Ishikawa (cell line): ENCODE results near the gene PARP8.

ENCODE experiments used
- CEBPB ChIP-seq: IDR thresholded peaks from 2 replicates; pipeline ENCODE4 v1.6.1; 2012
- CREB1 ChIP-seq: IDR thresholded peaks from 2 replicates; pipeline ENCODE4 v1.6.1; 2012; ENCODE audit warnings: low read depth
- EGR1 ChIP-seq: IDR thresholded peaks from 2 replicates; pipeline ENCODE4 v1.6.1; 2012
- EP300 ChIP-seq: IDR thresholded peaks from 2 replicates; pipeline ENCODE4 v1.6.1; 2012; ENCODE audit warnings: borderline replicate concordance
- FOXM1 ChIP-seq: IDR thresholded peaks from 2 replicates; pipeline ENCODE4 v1.6.1; 2012; ENCODE audit warnings: low read depth, borderline replicate concordance
- MAX ChIP-seq: IDR thresholded peaks from 2 replicates; pipeline ENCODE4 v1.6.1; 2012
- NFIC ChIP-seq: IDR thresholded peaks from 2 replicates; pipeline ENCODE4 v1.6.1; 2012
- RAD21 ChIP-seq: IDR thresholded peaks from 2 replicates; pipeline ENCODE4 v1.6.1; 2012; ENCODE audit warnings: low read depth
- TAF1 ChIP-seq: IDR thresholded peaks from 2 replicates; pipeline ENCODE4 v1.6.1; 2012; ENCODE audit warnings: low read depth, mild to moderate bottlenecking
- TCF12 ChIP-seq: IDR thresholded peaks from 2 replicates; pipeline ENCODE4 v1.6.1; 2012; ENCODE audit warnings: low read depth
- TEAD4 ChIP-seq: IDR thresholded peaks from 2 replicates; pipeline ENCODE4 v1.6.1; 2012
- YY1 ChIP-seq: IDR thresholded peaks from 2 replicates; pipeline ENCODE4 v1.6.1; 2012; ENCODE audit warnings: low read depth
- ZBTB7A ChIP-seq: IDR thresholded peaks from 2 replicates; pipeline ENCODE4 v1.6.1; 2012; ENCODE audit warnings: low read depth
- TF ChIP-seq, protein P1 (sequence below): IDR thresholded peaks from 2 replicates; pipeline ENCODE4 v1.6.1; 2012; ENCODE audit warnings: low read depth, mild to moderate bottlenecking
- TF ChIP-seq, protein P2 (sequence below): IDR thresholded peaks from 2 replicates; pipeline ENCODE4 v1.6.1; 2012

PARP8 gene

GRCh38 chr5:50716134-50716533, 49.7 kb downstream of the PARP8 start:
- TF ChIP-seq CREB1, result no peak

GRCh38 chr5:50717651-50718050, 51.2 kb downstream of the PARP8 start:
- TF ChIP-seq, protein P1, sequence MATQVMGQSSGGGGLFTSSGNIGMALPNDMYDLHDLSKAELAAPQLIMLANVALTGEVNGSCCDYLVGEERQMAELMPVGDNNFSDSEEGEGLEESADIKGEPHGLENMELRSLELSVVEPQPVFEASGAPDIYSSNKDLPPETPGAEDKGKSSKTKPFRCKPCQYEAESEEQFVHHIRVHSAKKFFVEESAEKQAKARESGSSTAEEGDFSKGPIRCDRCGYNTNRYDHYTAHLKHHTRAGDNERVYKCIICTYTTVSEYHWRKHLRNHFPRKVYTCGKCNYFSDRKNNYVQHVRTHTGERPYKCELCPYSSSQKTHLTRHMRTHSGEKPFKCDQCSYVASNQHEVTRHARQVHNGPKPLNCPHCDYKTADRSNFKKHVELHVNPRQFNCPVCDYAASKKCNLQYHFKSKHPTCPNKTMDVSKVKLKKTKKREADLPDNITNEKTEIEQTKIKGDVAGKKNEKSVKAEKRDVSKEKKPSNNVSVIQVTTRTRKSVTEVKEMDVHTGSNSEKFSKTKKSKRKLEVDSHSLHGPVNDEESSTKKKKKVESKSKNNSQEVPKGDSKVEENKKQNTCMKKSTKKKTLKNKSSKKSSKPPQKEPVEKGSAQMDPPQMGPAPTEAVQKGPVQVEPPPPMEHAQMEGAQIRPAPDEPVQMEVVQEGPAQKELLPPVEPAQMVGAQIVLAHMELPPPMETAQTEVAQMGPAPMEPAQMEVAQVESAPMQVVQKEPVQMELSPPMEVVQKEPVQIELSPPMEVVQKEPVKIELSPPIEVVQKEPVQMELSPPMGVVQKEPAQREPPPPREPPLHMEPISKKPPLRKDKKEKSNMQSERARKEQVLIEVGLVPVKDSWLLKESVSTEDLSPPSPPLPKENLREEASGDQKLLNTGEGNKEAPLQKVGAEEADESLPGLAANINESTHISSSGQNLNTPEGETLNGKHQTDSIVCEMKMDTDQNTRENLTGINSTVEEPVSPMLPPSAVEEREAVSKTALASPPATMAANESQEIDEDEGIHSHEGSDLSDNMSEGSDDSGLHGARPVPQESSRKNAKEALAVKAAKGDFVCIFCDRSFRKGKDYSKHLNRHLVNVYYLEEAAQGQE, result no peak

DNA sequence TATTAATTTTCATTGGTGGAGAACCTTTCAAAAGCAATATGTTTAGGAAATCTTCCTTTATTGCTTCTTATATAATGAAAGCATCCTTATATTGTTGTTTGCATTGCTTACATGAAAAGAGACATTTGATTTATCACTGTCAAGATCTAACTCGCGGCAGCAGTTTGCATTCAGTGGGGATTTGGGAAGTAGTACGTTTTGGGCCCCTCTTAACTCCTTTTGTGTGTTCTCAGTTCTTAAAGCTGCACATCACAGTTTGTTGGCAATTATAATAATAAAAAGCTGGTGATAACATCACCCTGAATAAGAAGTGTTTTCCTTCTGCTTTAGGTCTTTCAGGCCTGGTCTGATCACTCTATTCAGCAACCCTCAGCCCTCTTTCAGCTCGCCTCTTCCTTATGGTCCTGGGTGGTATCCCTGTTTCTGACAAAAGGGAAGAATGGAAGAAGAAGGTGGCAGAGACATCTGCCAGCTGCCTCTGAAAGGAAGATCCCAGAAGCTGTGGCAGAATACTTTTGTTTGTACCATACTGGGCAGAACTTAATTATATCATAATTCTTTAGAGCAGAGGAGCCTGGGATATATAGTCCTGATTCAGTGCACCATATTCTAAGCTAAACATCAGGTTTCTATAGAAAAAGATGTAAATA, 53.7 kb downstream of the PARP8 start:
- TF ChIP-seq EP300 (no peak), TAF1 (no peak), CEBPB (no peak), NFIC (no peak), TCF12 (no peak), CREB1 (no peak), ZBTB7A (no peak), EGR1 (no peak), MAX (no peak), RAD21 (no peak), TEAD4 (no peak), YY1 (no peak), FOXM1 (no peak)
- TF ChIP-seq, protein P1, result no peak
- TF ChIP-seq, protein P2, sequence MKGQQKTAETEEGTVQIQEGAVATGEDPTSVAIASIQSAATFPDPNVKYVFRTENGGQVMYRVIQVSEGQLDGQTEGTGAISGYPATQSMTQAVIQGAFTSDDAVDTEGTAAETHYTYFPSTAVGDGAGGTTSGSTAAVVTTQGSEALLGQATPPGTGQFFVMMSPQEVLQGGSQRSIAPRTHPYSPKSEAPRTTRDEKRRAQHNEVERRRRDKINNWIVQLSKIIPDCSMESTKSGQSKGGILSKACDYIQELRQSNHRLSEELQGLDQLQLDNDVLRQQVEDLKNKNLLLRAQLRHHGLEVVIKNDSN, result no peak

DNA sequence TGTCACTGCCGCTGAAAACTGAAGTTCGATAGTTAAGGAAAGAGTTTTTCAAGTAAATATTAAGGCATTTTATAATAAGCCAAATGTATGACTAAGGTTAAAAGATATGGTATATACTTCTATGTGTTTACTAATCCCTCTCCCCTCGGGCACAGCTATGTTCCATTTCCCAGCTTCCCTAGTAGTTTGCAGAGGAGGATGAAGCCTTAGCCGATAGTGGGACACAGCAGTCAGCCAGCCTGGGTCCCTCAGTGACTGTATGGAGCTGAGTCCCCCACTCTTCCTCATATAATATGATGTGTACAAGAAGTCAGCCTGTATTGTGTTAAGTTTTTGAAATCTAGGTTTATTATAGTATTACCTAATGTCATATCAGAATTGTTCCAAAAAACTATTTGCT, 55.8 kb downstream of the PARP8 start:
- no peak for TF ChIP-seq EGR1
- no peak for TF ChIP-seq TCF12
- no peak for TF ChIP-seq MAX

GRCh38 chr5:50724262-50724661, 57.8 kb downstream of the PARP8 start:
- TF ChIP-seq TCF12, result no peak
- TF ChIP-seq EP300, result no peak
- TF ChIP-seq TAF1, result no peak
- TF ChIP-seq CREB1, result no peak
- TF ChIP-seq, protein P2, result no peak
- no peak for TF ChIP-seq ZBTB7A
- TF ChIP-seq MAX, result no peak
- no peak for TF ChIP-seq TEAD4
- no peak for TF ChIP-seq FOXM1
- TF ChIP-seq, protein P1, result no peak
